ENCODE data around the gene GRIK4.
"Not testable (repeated sequence)": the region's sequence is repeated elsewhere in the genome, so short reads cannot be mapped to it uniquely, and the experiment has no call there.

The GRIK4 gene

DNA sequence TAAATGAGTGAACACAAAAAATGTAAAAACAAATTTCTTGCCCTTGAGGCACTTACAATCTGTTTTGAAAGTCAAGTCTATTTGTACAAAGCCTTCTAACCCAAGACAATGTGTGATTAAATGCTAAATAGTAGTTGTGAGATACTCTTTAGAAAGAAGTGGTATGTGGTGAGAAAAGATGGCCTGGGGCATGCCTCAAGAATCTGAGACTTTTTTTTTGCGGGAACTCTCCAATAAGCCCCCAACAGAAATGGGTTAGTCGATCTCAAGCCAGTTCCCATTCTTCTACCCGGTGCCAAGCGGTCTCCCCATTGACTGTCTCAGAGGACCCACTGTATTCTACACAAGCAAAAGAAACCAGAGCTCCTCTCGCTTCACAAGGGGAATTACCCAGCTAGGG, 485.4 kb downstream of the GRIK4 start:
- Mint-ChIP-seq H3K9me3 (no peaks in the 10 kb centered on the region), H3K27ac (ENCODE audit: low read depth) (no peak overlapping the region), H3K27me3 (peaks cover 22% of the 10 kb centered on the region), H3K4me3 (no peak overlapping the region), H3K4me1 (no peaks in the 10 kb centered on the region), H3K36me3 (ENCODE audit: insufficient read depth) (no peaks in the 10 kb centered on the region)
- no peak for DNase-seq (ENCODE audit: low spot score in 2 of 2)
- ATAC-seq (replicated peaks; ENCODE audit: extremely low read depth, poor library complexity, severe bottlenecking) = no peak

DNA sequence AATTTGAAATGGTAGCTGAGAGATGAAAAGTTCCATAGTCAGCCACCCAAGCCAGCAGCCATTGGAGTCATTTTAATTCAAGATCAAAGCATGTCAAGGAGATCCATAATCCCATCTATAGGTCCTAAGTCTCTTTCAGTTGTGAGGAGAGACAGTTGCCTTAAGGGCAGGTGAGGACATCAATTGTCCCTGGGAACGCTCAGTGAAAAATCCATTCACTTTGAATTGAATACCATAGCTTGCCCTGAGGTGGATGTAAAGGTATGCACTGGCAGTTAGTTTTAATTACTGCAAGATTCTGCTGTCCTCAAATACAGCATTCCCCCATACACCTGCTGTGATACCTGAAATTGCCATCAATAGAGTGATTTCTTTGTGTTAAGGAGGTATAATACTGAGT, 487.0 kb downstream of the GRIK4 start:
- H3K4me1 Mint-ChIP-seq = no peaks in the 10 kb centered on the region
- no peak overlapping the region for H3K4me3 Mint-ChIP-seq
- DNase-seq (ENCODE audit: low spot score in 2 of 2) = no peak
- H3K9me3 Mint-ChIP-seq = no peaks in the 10 kb centered on the region
- H3K36me3 Mint-ChIP-seq (ENCODE audit: insufficient read depth) = no peaks in the 10 kb centered on the region
- ATAC-seq (replicated peaks; ENCODE audit: extremely low read depth, poor library complexity, severe bottlenecking) = no peak
- H3K27me3 Mint-ChIP-seq = peaks cover 31% of the 10 kb centered on the region
- H3K27ac Mint-ChIP-seq (ENCODE audit: low read depth) = no peak overlapping the region

DNA sequence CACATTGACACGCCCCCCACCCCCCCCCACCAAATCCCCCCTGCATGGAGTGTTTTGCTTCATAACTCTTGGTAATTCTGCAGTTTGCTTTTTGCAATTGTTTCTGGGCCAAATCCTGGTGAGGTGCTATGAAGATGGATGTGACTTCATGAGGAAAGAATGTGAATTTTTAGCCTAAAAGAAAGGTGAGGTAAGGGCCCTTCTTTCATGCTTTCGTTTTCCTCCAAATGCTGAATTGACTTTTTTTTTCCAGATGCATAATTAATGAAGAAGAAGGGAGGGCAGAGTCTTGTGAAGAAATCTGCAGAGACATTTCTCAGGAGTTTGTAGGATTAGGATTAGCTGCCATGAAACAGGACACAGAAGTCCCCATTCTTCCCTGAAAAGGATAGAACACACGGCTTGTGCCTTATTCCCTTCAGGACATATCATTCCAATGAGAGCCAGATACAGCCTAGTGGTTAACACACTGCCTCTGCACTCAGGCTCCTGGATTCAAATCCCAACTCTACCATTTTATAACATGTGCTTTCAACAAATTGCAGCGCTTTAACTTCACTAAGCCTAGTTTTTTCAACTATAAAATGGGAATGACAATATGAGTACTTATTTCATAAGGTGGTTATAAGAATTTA, 492.8 kb downstream of the GRIK4 start:
- H3K27me3 Mint-ChIP-seq = peaks cover 47% of the 10 kb centered on the region
- H3K4me3 Mint-ChIP-seq = no peak overlapping the region
- no peak for DNase-seq (ENCODE audit: low spot score in 2 of 2)
- H3K9me3 Mint-ChIP-seq = peaks cover 5% of the 10 kb centered on the region
- H3K36me3 Mint-ChIP-seq (ENCODE audit: insufficient read depth) = no peaks in the 10 kb centered on the region
- no peak for ATAC-seq (replicated peaks; ENCODE audit: extremely low read depth, poor library complexity, severe bottlenecking)
- H3K4me1 Mint-ChIP-seq = no peaks in the 10 kb centered on the region
- no peak overlapping the region for H3K27ac Mint-ChIP-seq (ENCODE audit: low read depth)

DNA sequence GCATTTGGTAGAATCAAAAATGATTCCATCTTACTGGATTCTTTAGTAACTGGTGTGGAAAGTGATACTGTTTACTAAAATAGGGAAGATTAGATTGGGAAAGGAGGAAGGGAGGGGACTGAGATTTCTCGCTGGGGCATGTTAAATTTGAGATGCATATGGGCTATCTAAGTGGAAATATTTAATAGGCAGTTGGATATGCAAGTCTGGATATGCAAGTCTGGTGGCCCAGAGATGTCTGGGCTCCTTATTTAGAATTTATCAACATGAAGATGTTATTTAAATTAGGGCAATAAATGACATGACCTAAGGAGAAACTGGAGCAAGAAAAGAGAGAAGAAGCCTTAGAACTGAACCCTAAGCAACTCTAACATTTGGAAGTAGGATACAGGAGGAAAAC, 495.4 kb downstream of the GRIK4 start:
- H3K9me3 Mint-ChIP-seq = peaks cover 5% of the 10 kb centered on the region
- no peak overlapping the region for H3K27ac Mint-ChIP-seq (ENCODE audit: low read depth)
- no peak overlapping the region for H3K4me3 Mint-ChIP-seq
- ATAC-seq (replicated peaks; ENCODE audit: extremely low read depth, poor library complexity, severe bottlenecking) (no peak), DNase-seq (ENCODE audit: low spot score in 2 of 2) (no peak)
- H3K27me3 Mint-ChIP-seq = peaks cover 54% of the 10 kb centered on the region
- H3K36me3 Mint-ChIP-seq (ENCODE audit: insufficient read depth) = no peaks in the 10 kb centered on the region
- H3K4me1 Mint-ChIP-seq = no peaks in the 10 kb centered on the region

DNA sequence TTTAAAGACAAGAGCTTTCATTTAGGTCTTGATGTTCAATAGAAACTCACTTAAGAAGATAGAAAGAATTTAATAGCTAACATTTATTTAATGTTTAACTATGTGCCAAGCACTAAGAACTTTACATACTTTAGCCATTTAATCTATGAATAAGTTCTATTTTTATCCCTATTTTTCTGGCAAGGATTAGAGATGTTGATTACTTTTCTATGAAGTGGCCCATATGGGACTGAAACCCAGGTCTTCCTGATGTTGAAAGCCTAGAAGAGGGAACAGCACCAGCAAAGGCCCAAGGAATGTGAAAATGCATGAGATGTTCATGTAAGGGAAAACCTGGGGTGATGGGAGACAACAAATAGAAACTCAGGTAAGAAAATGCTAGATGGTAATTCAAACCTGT, 497.0 kb downstream of the GRIK4 start:
- no peak for ATAC-seq (replicated peaks; ENCODE audit: extremely low read depth, poor library complexity, severe bottlenecking)
- Mint-ChIP-seq H3K27me3 (peaks cover 46% of the 10 kb centered on the region), H3K4me3 (no peak overlapping the region), H3K9me3 (peaks cover 5% of the 10 kb centered on the region), H3K36me3 (ENCODE audit: insufficient read depth) (no peaks in the 10 kb centered on the region), H3K4me1 (no peaks in the 10 kb centered on the region), H3K27ac (ENCODE audit: low read depth) (no peak overlapping the region)
- DNase-seq (ENCODE audit: low spot score in 2 of 2) = no peak

DNA sequence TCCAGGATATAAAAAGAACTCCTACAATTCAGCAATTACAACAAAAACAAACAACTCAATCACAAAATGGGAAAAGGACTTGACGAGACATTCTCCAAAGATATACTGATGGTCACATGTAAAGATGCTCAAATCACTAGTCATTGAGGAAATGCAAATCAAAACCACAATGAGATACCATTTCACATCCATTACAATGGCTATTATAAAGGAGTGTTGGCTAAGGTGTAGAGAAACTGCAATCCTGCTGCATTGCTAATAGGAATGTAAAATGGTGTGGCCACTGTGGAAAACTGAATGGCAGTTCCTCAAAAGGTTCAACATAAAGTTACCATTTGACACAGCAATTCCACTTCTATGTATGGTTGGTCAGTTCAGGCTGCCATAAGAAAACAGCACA, 500.5 kb downstream of the GRIK4 start:
- DNase-seq (ENCODE audit: low spot score in 2 of 2) (no peak), ATAC-seq (replicated peaks; ENCODE audit: extremely low read depth, poor library complexity, severe bottlenecking) (no peak)
- Mint-ChIP-seq H3K27ac (ENCODE audit: low read depth) (no peak overlapping the region), H3K9me3 (no peaks in the 10 kb centered on the region), H3K27me3 (peaks cover 39% of the 10 kb centered on the region), H3K36me3 (ENCODE audit: insufficient read depth) (no peaks in the 10 kb centered on the region), H3K4me3 (no peak overlapping the region), H3K4me1 (no peaks in the 10 kb centered on the region)

DNA sequence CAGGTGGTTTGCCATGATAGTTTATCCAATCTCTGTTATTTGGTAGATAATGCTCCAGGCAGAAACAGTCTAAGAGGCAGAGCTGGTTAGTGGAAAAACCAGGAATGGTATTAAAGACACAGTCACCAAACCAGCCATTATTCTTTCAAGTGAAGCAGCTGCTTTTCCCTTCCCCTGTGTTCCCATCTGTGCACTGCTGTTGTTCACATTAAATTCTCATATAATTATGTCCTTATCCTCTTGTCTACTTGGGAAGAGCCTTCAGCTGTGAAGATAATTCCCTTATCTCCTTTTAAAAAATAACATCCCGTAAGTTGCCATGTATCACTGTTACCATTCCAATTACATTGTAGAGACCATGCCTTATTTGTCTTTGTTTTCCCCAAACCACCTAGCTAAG, 507.2 kb downstream of the GRIK4 start:
- Mint-ChIP-seq H3K36me3 (ENCODE audit: insufficient read depth) (no peaks in the 10 kb centered on the region), H3K27ac (ENCODE audit: low read depth) (no peak overlapping the region), H3K4me1 (peaks cover 7% of the 10 kb centered on the region), H3K9me3 (no peaks in the 10 kb centered on the region), H3K27me3 (peaks cover 10% of the 10 kb centered on the region), H3K4me3 (no peak overlapping the region)
- ATAC-seq (replicated peaks; ENCODE audit: extremely low read depth, poor library complexity, severe bottlenecking) (no peak), DNase-seq (ENCODE audit: low spot score in 2 of 2) (no peak)

DNA sequence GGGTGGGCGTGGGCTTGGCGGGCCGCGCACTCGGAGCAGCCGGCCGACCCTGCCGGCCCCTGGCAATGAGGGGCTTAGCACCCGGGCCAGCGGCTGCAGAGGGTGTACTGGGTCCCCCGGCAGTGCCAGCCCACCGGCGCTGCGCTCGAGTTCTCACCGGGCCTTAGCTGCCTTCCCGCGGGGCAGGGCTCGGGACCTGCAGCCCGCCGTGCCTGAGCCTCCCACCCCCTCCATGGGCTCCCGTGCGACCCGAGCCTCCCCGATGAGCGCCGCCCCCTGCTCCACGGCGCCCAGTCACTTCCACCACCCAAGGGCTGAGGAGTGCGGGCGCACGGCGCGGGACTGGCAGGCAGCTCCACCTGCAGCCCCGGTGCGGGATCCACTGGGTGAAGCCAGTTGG, 510.2 kb downstream of the GRIK4 start:
- H3K4me3 Mint-ChIP-seq; H3K27me3 Mint-ChIP-seq; H3K9me3 Mint-ChIP-seq; DNase-seq (ENCODE audit: low spot score in 2 of 2); H3K27ac Mint-ChIP-seq (ENCODE audit: low read depth); ATAC-seq (replicated peaks; ENCODE audit: extremely low read depth, poor library complexity, severe bottlenecking); H3K36me3 Mint-ChIP-seq (ENCODE audit: insufficient read depth): not testable (repeated sequence)
- H3K4me1 Mint-ChIP-seq = peaks cover 28% of the 10 kb centered on the region

DNA sequence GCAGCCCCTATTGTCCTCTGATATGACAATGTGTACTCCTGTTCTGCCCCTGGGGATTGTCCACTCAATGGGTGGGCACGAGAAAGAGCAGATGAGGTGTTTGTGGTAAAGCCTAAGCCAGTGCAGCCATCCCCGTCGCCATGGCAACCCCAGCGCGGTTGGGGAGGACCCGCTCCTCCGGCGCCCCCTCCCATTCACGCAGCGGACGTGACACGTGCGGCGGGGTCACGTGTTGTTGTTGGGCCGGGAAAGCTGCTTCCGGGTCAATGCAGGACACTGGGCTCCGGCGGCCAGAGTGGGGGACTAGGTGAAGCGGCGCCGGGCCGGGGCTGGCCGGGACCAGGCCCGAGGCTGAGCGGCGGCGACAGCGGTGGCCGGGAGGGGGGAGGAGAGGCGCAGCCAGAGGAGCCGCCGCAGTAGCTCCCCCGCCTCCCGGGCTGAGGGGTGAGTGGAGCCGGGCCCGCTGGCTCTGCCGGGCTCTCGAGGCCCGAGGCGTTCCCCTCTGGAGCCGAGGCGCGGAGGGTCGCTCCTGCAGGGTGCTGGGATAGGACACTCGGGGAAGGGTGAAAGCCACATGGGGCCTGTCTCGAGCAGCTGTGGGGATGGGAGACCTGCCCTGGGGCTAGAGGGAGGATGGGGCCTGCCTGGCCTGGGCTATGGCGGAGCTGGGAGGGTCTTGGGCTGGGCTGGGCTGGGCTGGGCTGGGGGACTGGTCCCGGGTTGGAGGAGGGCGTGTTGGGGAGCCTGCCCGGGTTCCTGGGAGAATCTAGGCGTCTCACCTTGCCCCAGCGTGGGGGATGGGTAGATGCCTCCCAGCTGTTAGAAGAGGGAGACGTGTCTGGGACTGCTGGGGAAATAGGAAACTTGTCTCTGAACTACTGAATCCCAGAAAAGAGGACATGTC, 512.6 kb downstream of the GRIK4 start, which contains the start of gene TBCEL:
Gene TBCEL (plus strand): TSS at position 255 of the 904 bp plus-strand sequence. CDS start 21,589 bp downstream, outside the sequence.
- Mint-ChIP-seq H3K27ac (ENCODE audit: low read depth) (peak within 1 kb of the TSS; percentile 90), H3K4me3 (peak within 1 kb of the TSS; percentile 90), H3K9me3 (no peaks in the 10 kb centered on the region), H3K36me3 (ENCODE audit: insufficient read depth) (peaks cover 6% of the 10 kb centered on the region), H3K27me3 (no peaks in the 10 kb centered on the region), H3K4me1 (peaks cover 28% of the 10 kb centered on the region)
- ATAC-seq (replicated peaks; ENCODE audit: extremely low read depth, poor library complexity, severe bottlenecking) (peak; percentile 63), DNase-seq (ENCODE audit: low spot score in 2 of 2) (peak; percentile 47 to 51)

DNA sequence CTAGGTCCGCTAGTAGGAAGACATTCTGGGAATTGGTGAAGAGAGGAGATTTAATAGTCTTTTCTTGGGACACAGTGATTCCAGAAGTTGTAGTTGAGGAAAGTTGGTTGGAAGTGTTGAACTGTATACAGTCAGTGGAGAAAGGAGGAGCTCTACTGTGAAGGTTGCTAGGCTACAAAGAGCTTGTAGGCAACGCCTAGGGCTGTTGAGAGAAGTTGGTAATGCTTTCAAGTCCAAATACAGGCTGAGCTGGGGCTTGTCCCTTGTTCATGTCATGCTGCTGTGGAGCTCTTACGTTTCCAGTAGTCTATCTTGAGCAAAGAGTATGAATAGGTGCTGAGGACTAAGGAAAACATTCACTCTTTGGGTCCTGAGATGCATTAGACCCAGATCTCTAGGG, 513.4 kb downstream of the GRIK4 start:
- DNase-seq (ENCODE audit: low spot score in 2 of 2) (no peak), ATAC-seq (replicated peaks; ENCODE audit: extremely low read depth, poor library complexity, severe bottlenecking) (peak; percentile 45)
- no peaks in the 10 kb centered on the region for H3K27me3 Mint-ChIP-seq
- peak overlapping the region; percentile 90 for H3K4me3 Mint-ChIP-seq
- H3K36me3 Mint-ChIP-seq (ENCODE audit: insufficient read depth) = peaks cover 7% of the 10 kb centered on the region
- no peaks in the 10 kb centered on the region for H3K9me3 Mint-ChIP-seq
- H3K4me1 Mint-ChIP-seq = peaks cover 32% of the 10 kb centered on the region
- H3K27ac Mint-ChIP-seq (ENCODE audit: low read depth) = peak overlapping the region; percentile 90

DNA sequence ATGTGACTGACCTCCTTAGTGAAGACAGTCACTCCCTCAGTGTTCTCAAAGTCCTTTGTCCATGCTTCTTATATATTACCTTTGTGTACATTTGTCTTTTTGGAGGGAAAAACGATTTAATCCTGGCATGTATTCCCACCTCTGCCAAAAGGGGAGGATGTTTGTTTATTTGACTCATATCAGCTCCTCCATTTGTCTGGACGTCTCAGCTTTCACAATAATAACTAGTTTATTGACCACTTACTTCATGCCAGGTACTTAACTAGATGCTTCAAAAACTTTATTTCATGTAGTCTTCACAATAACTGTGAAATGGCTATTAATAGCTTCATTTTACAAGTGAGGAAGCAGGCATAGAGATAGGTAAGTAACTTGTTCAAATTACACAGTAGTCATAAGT, 517.6 kb downstream of the GRIK4 start:
- DNase-seq (ENCODE audit: low spot score in 2 of 2) = no peak
- ATAC-seq (replicated peaks; ENCODE audit: extremely low read depth, poor library complexity, severe bottlenecking) = no peak
- Mint-ChIP-seq H3K36me3 (ENCODE audit: insufficient read depth) (peaks cover 4% of the 10 kb centered on the region), H3K27me3 (no peaks in the 10 kb centered on the region), H3K27ac (ENCODE audit: low read depth) (no peak overlapping the region), H3K9me3 (no peaks in the 10 kb centered on the region), H3K4me3 (no peak overlapping the region), H3K4me1 (peaks cover 28% of the 10 kb centered on the region)

DNA sequence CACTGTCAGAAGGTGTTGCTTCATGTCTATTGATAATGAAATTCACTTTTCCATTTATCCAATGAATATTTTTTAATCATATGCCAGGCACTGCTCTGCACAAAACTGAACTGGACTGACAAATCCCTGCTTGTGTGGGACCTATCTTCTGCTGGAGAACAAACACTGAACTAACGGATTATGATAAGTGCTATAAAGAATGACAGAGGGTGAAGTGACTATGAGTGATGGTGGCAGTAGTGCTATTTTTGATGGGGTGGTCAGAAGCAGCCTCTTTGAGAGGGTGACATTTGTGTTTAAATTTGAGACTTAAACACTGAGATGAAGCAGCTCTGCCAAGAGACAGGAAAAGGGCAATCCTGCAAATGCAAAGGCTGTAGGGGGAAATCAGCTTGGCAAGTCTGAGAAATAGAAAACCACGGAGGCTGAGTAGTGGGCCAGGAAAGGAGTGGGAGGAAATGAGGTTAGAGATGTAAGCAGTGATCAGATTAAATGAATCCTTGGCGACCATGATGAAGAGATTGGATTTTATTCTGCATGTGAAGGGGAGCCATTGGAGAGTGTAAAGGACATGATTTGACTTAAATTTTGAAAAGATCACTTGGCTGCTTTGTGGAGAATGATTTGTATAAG, 518.4 kb downstream of the GRIK4 start:
- no peaks in the 10 kb centered on the region for H3K27me3 Mint-ChIP-seq

More for the DNA sequence above, 518.4 kb downstream of the GRIK4 start:
- no peak overlapping the region for H3K27ac Mint-ChIP-seq (ENCODE audit: low read depth)
- no peak overlapping the region for H3K4me3 Mint-ChIP-seq
- ATAC-seq (replicated peaks; ENCODE audit: extremely low read depth, poor library complexity, severe bottlenecking) = no peak
- H3K4me1 Mint-ChIP-seq = peaks cover 20% of the 10 kb centered on the region
- DNase-seq (ENCODE audit: low spot score in 2 of 2) = no peak
- H3K36me3 Mint-ChIP-seq (ENCODE audit: insufficient read depth) = peaks cover 3% of the 10 kb centered on the region
- H3K9me3 Mint-ChIP-seq = no peaks in the 10 kb centered on the region

All from central memory CD8-positive, alpha-beta T cell (primary cell).